Measurements from ENCODE around the gene MDM4. TPM values are rescaled to one million over a fixed set of nuclear protein-coding genes. Genes with fewer than 3 reads are reported as not detected.

The MDM4 gene
- 3.5 to 5.6 TPM (median 4.3 TPM) in 5 replicates for total RNA-seq (2022; extraction: Qiagen RNA extraction; ENCODE audit: low read depth)

GRCh38 chr1:204516180-204516879 is at the start of gene MDM4:
MDM4 (plus strand) TSS chr1:204516406; CDS start chr1:204525519, 9,113 bp downstream.

DNA sequence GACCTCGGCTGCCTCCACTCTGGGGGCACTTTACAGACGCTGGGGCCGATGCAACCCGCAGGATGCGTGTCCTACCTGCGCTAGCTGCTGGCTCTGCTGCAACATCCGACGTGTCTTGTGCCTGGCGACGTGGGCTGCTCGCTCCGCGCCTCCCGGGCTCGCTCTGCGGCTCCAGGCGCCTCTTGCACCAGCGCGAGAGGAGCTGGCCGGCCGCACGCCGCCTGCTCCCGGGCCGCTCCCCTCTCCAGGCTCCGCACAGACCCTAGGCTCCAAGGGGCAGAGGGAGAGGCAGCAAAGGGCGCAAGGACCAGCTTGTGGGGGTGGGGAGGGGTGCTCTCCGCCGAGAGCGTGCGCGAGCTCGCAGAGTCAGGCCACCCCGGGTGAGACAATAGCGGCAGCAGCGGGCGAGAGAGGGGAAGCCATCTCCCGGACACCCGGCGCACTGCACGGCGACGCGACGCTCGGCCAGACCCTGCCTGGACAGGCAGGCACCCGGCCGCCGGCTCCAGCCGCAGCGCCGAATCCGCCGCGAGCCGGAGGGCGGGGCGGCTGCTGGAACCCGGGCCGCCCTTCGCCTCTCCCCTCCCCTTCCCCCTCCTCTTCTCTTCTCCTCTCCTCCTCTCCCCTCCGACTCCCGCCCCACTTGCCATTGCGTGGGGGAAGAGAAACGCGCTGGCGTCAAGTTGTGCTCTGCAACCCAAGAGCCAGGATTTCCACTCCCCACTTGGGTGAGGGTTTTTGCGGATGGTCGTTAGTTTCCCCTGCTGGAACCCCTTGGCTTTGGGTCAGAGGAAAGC is 21.7 kb upstream of the MDM4 start, which contains the start of gene PIK3C2B:
Gene PIK3C2B, minus strand, starts transcription at position 525 of the 797 bp plus-strand sequence. CDS start 25,003 bp downstream, outside the sequence.

Other genes starting within 250 kb of the MDM4 start
- gene PLEKHA6, start 156.5 kb upstream of the MDM4 start, total RNA-seq (2022; extraction: Qiagen RNA extraction; ENCODE audit: low read depth), result 20.3 to 28.8 TPM (median 24.2 TPM) in 5 replicates
- gene PPP1R15B, start 104.6 kb upstream of the MDM4 start, total RNA-seq (2022; extraction: Qiagen RNA extraction; ENCODE audit: low read depth), result 24.0 to 31.2 TPM (median 25.8 TPM) in 5 replicates
- 6.1 to 7.8 TPM (median 7.0 TPM) in 5 replicates for gene PIK3C2B, start 21.6 kb upstream of the MDM4 start, total RNA-seq (2022; extraction: Qiagen RNA extraction; ENCODE audit: low read depth)
- 13.7 to 20.6 TPM (median 15.7 TPM) in 5 replicates for gene LRRN2, start 169.3 kb downstream of the MDM4 start, total RNA-seq (2022; extraction: Qiagen RNA extraction; ENCODE audit: low read depth)

Data from A549 treated with CpdA at 1 μM for 4 hours (cell line).